ENCODE results near the gene KRTAP10-7.

DNA sequence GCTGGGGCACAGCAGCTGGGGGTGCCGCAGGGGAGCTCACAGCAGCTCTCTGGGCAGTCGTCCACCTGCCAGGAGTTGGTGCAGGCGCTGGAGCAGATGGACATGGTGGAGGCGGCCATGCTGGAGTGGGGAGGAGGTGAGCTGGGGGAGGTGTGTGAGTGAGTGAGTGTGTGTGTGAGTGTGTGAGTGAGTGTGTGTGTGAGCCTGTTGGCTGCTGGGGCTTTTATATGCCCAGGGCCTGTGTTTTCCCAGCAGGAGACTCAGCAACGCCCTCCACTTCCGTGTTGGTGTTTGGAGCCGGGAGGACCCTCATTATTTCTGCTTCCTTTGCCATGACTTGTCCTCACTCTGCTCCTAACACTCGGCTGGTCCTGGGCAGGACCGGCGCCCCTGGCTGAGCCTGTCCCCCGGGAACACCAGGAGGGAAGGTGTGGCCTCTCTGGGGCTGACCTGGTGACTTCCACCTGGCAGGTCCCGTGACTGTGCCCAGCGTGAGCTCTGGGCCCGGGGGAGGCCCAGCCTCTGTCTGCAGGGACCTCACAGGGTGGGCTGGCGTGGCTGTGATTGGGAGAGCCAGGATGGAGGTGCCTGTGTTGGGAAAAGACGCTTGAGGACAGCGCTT is 48.9 kb upstream of the KRTAP10-7 start, which contains the start of gene KRTAP10-2:
- TF ChIP-seq EZH2phosphoT487 (IDR thresholded peaks at IDR 0.05) (no peak), EZH2 (IDR thresholded peaks at IDR 0.05) (no peak)
- TF ChIP-seq, protein P1, sequence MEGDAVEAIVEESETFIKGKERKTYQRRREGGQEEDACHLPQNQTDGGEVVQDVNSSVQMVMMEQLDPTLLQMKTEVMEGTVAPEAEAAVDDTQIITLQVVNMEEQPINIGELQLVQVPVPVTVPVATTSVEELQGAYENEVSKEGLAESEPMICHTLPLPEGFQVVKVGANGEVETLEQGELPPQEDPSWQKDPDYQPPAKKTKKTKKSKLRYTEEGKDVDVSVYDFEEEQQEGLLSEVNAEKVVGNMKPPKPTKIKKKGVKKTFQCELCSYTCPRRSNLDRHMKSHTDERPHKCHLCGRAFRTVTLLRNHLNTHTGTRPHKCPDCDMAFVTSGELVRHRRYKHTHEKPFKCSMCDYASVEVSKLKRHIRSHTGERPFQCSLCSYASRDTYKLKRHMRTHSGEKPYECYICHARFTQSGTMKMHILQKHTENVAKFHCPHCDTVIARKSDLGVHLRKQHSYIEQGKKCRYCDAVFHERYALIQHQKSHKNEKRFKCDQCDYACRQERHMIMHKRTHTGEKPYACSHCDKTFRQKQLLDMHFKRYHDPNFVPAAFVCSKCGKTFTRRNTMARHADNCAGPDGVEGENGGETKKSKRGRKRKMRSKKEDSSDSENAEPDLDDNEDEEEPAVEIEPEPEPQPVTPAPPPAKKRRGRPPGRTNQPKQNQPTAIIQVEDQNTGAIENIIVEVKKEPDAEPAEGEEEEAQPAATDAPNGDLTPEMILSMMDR (IDR thresholded peaks at IDR 0.05), result no peak
